Stomach (tissue), 4 donors: ENCODE results near the gene LGALS12.
"Not testable (repeated sequence)": the region's sequence is repeated elsewhere in the genome, so short reads cannot be mapped to it uniquely, and the experiment has no call there.

Experiments
- EP300 ChIP-seq: sonication (generic); formaldehyde crosslinking; IDR thresholded peaks from one replicate; pipeline ENCODE4 v1.6.1; 2017; ENCODE audit warnings: antibody characterized with exemption
- POLR2A ChIP-seq, 4 donors: fragments of 450-650 bp; IDR thresholded peaks; one replicate each; pipeline ENCODE4 v1.6.1; 2016; ENCODE audit warnings: antibody characterized with exemption in 4 of 4, control low read depth in 2 of 4, mild to moderate bottlenecking in 1 of 4, moderate library complexity in 1 of 4
- TF ChIP-seq, protein P1 (sequence below), 7 experiments: fragments of 450-650 bp in 4 of 7; fragments of 200-600 bp in 3 of 7; sonication (generic) in 3 of 7; IDR thresholded peaks; one replicate each; pipeline ENCODE4 v1.5.1; 2016 to 2019; ENCODE audit warnings: antibody characterized with exemption in 7 of 7, control low read depth in 2 of 7, mild to moderate bottlenecking in 1 of 7

- TF ChIP-seq, protein P1, sequence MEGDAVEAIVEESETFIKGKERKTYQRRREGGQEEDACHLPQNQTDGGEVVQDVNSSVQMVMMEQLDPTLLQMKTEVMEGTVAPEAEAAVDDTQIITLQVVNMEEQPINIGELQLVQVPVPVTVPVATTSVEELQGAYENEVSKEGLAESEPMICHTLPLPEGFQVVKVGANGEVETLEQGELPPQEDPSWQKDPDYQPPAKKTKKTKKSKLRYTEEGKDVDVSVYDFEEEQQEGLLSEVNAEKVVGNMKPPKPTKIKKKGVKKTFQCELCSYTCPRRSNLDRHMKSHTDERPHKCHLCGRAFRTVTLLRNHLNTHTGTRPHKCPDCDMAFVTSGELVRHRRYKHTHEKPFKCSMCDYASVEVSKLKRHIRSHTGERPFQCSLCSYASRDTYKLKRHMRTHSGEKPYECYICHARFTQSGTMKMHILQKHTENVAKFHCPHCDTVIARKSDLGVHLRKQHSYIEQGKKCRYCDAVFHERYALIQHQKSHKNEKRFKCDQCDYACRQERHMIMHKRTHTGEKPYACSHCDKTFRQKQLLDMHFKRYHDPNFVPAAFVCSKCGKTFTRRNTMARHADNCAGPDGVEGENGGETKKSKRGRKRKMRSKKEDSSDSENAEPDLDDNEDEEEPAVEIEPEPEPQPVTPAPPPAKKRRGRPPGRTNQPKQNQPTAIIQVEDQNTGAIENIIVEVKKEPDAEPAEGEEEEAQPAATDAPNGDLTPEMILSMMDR (IDR thresholded peaks at IDR 0.05): not testable (repeated sequence)
- not testable (repeated sequence) for TF ChIP-seq POLR2A (IDR thresholded peaks at IDR 0.05); EP300
Measured at GRCh38 chr11:63542506-63542905, 36.6 kb downstream of the LGALS12 start.
